HG03175 (cell line): ENCODE results near the gene ANKRD22.

Experiments used
- ATAC-seq: cut with Tn5 transposase; IDR thresholded peaks from one replicate; pipeline ENCODE4 v1.9.1; 2021; ENCODE audit warnings: mild to moderate bottlenecking, moderate library complexity; ENCODE audit not compliant: unreplicated experiment

ANKRD22 gene

DNA sequence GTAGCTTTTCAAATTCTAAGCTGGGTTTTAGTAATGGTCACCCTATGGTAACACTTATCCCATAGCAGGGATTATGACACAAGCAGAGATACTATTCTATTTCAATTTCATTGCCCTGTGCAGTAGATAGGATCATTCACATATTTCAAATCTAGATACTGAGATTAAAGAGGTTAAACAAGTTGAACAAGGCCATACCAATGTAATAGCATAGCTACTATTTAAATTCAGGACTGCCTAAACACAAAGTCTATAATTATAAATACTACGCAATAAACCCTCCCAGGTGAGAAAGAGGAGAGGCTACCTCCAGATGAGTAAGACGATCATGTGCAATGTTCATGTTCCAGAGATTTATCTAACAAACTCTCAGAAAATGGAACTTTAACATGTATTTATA lies 48.0 kb downstream of the ANKRD22 start:
- ATAC-seq, result no peak

DNA sequence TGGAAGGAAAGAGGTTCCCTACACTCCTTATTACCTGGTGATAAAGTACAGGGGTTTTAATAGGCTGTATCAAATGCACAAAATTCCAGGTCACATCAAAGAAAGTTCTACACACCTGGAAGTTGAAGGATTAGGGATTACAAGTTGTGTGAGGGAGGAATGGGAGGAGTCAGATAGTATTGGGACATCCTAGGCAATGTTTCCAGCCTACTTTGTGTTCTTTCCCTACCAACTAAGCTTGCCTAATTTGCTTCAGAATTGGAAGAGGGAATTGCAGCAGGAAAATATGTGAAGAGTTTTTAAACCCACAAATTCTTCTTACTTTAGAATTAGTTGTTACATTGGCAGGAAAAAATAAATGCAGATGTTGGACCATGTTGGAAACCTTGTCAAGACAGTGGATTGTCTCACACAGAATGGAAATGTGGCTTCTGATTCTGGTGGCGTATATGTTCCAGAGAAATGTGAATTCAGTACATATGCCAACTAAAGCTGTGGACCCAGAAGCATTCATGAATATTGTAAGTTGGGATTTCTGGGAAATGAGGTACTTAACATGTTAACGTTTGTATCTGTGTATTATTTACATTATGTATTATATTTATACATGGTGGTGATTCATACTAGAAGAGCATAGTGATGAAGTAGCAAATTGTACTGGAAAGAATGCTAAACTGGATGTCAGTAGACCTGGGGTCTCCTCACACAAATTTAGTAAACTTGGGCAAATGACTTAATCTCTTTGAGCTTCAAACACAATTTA lies 48.9 kb downstream of the ANKRD22 start, which contains the start of gene LIPM:
LIPM (plus strand) TSS at position 208 of the 763 bp plus-strand sequence; CDS start at position 375, 167 bp downstream.
- no peak for ATAC-seq

DNA sequence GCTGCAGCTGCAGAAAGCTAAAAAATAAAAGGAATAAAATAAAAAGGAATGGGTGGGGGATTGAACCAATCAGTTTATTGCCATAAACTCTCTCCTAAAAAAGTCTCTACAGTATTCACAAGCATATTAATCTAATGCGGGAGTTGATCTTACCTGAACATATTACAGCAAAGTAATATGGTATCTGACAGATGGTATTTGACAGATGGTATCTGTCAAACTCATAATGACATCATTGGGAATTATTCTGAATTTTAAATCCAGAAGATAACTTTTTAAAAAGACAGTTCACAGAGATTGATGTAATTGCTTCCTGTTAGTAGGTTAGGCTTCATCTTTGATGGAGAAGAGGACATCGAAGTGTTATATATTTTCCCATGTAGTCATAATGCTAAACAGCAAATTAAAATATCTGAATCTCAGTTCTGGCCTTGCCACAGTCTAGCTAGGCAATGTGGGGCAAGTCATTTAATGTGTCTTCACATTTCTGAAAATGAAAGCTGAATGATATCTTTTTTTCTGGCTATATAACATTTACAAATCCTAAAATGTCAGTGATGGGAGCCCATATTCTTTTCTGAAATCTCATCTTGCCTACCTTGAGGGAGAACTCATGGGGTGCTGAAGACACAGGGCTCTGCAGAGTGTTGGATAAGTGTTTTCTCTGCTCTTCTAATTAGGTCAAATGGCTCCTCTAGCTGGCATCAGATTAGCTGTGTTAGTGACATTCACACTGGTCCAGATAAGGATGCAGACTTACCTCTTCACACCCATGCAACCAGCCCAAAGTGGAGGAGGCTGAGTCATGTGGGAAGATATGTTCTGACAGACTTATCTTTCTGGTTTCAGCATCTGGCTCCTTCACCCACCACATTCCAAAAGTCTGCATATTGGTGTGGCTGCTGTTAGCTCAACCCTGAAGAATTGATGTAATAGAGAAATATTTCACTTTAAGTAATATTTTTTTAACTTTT lies 51.2 kb downstream of the ANKRD22 start:
- ATAC-seq, result no peak

DNA sequence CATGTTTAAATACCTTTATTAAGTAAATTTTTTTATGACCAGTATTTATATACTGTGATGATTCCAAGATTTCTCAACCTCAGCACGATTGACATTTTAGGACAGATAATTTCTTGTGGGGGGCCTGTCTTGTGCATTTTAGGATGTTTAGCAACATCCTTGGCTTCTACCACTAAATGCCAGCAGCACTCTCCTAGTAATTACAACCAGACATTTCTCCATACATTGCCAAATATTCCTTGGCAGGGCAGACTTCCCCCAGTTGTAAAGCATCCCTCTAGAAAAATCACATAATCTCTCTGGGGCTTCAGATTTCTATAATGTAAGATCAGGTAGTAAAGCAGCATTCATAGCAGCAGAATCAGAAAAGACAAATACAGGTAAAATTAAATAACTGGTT lies 56.9 kb downstream of the ANKRD22 start:
- ATAC-seq, result no peak

DNA sequence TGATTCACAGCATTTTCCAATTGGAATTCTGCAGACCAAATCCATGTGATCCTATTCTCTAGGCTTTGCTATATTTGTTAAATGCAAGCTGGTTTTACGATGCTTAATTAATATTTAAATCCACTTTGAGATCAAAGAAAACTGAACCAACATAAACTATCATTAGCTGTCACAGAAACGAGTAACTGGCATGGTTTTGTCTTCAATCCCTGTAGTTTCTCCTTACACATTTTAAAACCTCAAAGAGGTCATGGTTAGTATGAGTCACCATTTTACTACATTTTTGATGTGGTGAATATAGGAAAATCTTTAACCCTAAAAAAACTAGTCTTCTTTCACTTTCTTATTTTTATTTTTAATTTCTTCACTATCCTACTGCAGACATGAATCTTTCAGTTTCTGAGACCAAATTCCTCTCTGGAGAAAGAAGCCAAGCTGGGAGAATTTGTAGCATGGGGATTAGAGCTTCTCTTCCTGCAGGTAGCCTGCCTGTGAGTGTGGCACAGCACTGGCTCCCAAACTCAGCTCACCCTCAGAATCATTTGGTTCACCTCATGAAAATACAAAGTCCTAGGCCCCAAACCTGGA lies 57.8 kb downstream of the ANKRD22 start:
- ATAC-seq, result no peak

DNA sequence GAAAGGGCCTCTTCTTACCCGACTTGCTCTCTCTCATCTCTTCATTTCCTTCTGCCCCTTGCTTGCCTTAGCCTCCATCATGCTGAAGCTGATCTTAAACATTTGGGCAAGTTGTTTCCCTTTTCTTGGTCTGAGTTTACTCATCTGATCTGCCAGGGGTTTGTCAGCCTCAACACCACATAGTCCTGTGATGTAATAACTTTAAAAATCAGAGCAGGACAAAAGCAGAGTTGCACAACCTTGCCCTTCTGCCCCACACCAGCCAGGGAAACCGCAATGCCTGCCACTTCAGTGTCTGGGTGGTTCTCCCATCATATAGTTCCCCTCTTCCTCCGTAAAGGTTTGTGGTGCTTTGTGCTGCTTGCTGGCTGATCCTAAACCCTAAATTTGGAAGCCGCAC lies 59.0 kb downstream of the ANKRD22 start:
- ATAC-seq, result no peak

DNA sequence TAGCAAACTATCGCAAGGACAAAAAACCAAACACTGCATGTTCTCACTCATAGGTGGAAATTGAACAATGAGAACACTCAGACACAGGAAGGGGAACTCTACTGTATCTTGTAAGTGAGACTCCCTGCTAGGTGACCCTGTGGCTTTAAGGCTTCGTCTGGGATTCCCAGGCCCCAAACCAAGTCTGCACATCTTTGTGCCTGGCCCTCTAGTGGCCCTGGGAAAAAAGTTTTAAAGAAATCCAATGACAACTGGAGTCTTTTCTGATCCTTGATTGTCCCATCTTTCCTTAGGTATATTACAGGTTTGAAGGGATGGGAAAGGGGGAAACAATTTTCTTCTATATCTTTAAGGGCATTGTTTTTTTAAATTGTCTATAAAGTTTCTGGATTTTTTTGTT lies 59.7 kb downstream of the ANKRD22 start:
- ATAC-seq, result no peak

DNA sequence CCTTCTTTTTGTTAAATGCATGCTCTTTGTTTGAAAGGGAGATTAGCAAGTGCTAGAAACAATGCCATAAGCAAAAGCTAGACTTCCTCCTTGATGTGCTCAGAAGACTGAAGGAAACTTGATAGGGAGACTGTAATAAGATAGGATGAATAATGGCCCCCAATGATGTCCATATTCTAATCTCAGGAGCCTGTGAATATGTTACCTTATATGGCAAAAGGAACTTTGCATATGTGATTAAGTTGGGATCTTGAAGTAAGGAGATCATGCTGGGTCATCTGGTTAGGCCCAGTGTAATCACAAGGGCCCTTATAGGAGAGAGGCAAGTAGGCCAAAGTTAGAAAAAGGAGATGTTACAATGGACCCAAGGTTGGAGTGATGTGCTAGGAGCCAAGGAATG lies 62.7 kb downstream of the ANKRD22 start:
- ATAC-seq, result no peak

DNA sequence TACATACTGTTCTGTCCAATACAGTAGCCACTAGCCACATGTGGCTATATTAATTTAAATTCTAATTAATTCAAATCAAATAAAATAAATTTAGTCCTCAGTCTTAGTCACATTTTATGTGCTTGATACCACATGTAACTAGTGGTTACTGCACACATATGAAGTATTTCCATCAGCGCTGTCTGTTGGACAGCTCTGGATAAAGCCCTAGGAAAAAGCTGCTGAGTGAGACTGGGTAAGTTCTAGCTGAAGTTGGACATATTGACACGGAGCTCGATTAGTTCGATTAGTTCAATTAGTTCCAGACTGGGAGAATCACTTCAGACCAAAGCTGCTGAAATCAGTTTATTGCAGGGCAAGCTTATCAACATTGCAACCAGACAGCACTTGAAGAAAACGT lies 64.2 kb downstream of the ANKRD22 start:
- ATAC-seq, result no peak

DNA sequence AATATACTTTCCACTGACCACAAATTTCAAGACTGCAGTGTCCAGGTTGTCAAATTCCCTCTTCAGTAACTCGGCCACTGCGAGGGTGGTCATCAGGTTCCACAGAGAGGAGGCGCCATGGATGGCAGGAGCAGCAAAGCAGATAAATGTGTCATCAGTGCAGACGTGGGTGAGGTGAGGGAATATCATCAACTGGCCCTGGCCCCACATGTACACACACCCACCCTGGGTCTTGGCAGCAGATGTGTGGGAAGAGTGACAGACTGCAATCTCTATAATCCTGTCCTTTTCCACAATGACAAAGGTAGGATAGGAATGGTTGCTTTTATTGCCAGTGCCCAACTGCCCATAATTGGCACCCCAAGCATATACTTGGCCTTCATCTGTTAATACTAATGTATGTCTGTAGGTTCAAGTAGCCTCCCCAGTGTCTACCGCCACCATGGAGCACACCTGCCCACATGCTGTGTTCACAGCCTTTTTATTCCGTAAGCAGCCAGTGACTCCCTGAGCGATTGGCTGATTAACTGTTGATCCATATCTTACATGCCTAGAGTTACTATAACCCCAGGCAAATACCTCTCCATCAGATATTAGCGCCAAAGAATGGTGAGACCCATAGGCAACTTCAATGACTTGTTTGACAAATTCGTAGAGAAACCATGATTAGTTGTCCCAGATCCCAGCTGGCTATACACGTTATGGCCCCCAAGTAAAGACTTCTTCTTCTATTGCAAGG lies 65.4 kb downstream of the ANKRD22 start:
- ATAC-seq, result no peak

DNA sequence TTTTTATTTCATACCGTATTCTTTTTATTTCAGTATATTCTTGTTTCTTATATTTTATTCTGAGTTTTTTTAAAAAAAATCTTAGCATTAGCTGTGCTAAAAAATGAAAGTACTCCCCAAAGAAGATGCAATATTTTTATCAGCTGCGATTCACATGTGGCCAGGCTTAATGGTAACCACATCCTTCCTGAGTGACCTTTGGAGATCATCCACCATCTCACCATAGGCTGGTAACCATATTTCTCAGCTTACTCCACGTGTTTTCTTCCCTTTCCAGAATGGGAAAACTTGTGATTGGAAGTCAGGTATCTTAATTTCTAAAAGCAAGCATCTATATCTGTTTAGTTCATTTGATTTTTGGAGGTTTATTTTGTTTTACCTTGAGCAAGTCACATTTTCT lies 67.9 kb downstream of the ANKRD22 start:
- ATAC-seq, result no peak

DNA sequence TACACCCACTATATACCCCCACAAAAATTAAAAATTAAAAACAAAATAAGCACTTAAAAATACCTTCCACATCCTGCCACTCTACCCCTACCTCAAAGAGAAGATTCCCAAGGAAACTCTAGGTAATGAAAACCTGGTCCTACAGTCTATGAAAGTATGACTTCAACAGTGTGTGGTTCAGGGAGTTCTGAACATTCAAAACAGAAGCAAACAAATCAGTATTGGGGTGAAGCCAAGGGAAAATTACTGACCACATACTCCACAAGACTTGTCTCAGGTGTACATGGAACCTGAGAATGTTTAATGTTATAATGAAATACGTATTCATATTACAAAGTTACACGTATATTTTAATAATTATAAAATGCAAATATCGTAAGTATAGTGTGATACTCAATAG lies 69.4 kb downstream of the ANKRD22 start:
- ATAC-seq, result no peak

DNA sequence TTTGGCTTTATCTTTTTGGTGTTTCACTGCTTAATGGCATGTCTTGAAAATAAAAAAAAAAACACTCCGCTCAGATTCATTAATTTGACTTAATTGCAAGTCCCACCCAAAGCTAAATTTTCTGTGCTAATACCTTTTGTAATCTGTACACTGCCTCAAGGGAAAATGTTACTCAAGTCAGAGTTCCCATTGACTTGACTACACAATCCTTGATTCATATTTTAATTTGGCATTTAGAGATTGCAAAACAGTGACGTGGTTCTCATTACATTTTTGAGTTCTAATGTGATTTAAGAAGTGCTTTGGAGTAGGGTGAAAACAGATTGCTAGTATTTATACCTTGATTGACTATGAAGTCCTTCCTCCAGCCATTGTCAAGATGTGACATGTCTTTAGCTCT lies 70.4 kb downstream of the ANKRD22 start:
- ATAC-seq, result no peak
